HepG2 (cell line): Measurements from ENCODE around the gene SH3YL1. TPM values are rescaled to one million over a fixed set of nuclear protein-coding genes. Genes with fewer than 3 reads are reported as not detected.
A peak's percentile ranks its signal among the peaks of the same experiment; 100 is the strongest.

ENCODE experiments used
- FOXJ3 ChIP-seq: sonication (generic); formaldehyde crosslinking; IDR thresholded peaks from 2 replicates; pipeline ENCODE4 v1.4.0; 2020; ENCODE audit warnings: missing genetic modification reagents, mild to moderate bottlenecking, borderline replicate concordance
- GATAD2A ChIP-seq: IDR thresholded peaks from 2 replicates; pipeline ENCODE4 v1.6.1; 2016
- HDAC1 ChIP-seq: sonication (generic); formaldehyde crosslinking; IDR thresholded peaks from 2 replicates; pipeline ENCODE4 v1.5.1; 2020; ENCODE audit warnings: mild to moderate bottlenecking, missing genetic modification reagents
- HNF4A ChIP-seq: sonication (generic); formaldehyde crosslinking; IDR thresholded peaks from 2 replicates; pipeline ENCODE4 v1.4.0; 2020; ENCODE audit warnings: missing genetic modification reagents
- LCORL ChIP-seq, 2 experiments: fragments of 450-650 bp in 1 of 2; sonication (generic) in 1 of 2; formaldehyde crosslinking in 1 of 2; IDR thresholded peaks; 2 replicates each; pipeline versions ENCODE4 v1.5.0 to v1.6.1; 2017 to 2020; ENCODE audit warnings: antibody characterized with exemption in 1 of 2, missing genetic modification reagents in 1 of 2
- MAFF ChIP-seq: IDR thresholded peaks from 2 replicates; pipeline ENCODE4 v1.6.1; 2011; ENCODE audit warnings: low read depth, low read length, improper control_type of control experiment
- MIXL1 ChIP-seq: IDR thresholded peaks from 2 replicates; pipeline ENCODE4 v1.6.1; 2016
- NFE2L1 ChIP-seq: sonication (generic); formaldehyde crosslinking; IDR thresholded peaks from 2 replicates; pipeline ENCODE4 v1.4.0; 2020; ENCODE audit warnings: missing genetic modification reagents, mild to moderate bottlenecking, borderline replicate concordance
- NR2F1 ChIP-seq, 2 experiments: fragments of 450-650 bp in 1 of 2; formaldehyde crosslinking in 1 of 2; IDR thresholded peaks; 2 replicates each; pipeline versions ENCODE4 v1.5.0 to v1.6.1; 2016 to 2020; ENCODE audit warnings: mild to moderate bottlenecking in 1 of 2, missing compliant biosample characterization in 1 of 2, missing genetic modification reagents in 1 of 2, moderate library complexity in 1 of 2
- PHF20 ChIP-seq: sonication (generic); formaldehyde crosslinking; IDR thresholded peaks from 2 replicates; pipeline ENCODE4 v1.5.0; 2020; ENCODE audit warnings: mild to moderate bottlenecking, missing genetic modification reagents
- RBFOX2 ChIP-seq: fragments of 200-400 bp; formaldehyde crosslinking; IDR thresholded peaks from 2 replicates; pipeline ENCODE4 v1.6.1; 2017; ENCODE audit warnings: low read depth, mild to moderate bottlenecking, low read length
- RCOR2 ChIP-seq: IDR thresholded peaks from 2 replicates; pipeline ENCODE4 v1.6.1; 2016; ENCODE audit warnings: missing biosample characterization, missing genetic modification reagents
- RFX5 ChIP-seq: IDR thresholded peaks from 2 replicates; pipeline ENCODE4 v1.6.1; 2011; ENCODE audit warnings: low read depth, low read length, improper control_type of control experiment
- SRY ChIP-seq: sonication (generic); formaldehyde crosslinking; IDR thresholded peaks from 2 replicates; pipeline ENCODE4 v1.8.0; 2022; ENCODE audit warnings: mild to moderate bottlenecking, missing genetic modification reagents
- SSRP1 ChIP-seq: IDR thresholded peaks from 2 replicates; pipeline ENCODE4 v1.6.1; 2016; ENCODE audit warnings: control low read depth
- SUZ12 ChIP-seq: fragments of 150-350 bp; IDR thresholded peaks from 2 replicates; pipeline ENCODE4 v1.6.1; 2014; ENCODE audit warnings: low read depth, low read length
- TFDP2 ChIP-seq: sonication (generic); formaldehyde crosslinking; IDR thresholded peaks from 2 replicates; pipeline ENCODE4 v1.4.0; 2020; ENCODE audit warnings: missing genetic modification reagents
- TP53 ChIP-seq: sonication (generic); formaldehyde crosslinking; conservative IDR thresholded peaks from 2 replicates; pipeline ENCODE4 v1.4.0; 2020; ENCODE audit warnings: missing genetic modification reagents
- ZBTB42 ChIP-seq: sonication (generic); formaldehyde crosslinking; IDR thresholded peaks from 2 replicates; pipeline ENCODE4 v1.5.0; 2020; ENCODE audit warnings: mild to moderate bottlenecking, missing genetic modification reagents
- ZNF20 ChIP-seq: sonication (generic); formaldehyde crosslinking; IDR thresholded peaks from 2 replicates; pipeline ENCODE4 v1.4.0; 2020; ENCODE audit warnings: mild to moderate bottlenecking, moderate library complexity, missing genetic modification reagents
- ZNF24 ChIP-seq: fragments of 450-650 bp; IDR thresholded peaks from 2 replicates; pipeline ENCODE4 v1.6.1; 2017; ENCODE audit warnings: antibody characterized with exemption, mild to moderate bottlenecking
- ZNF251 ChIP-seq: sonication (generic); formaldehyde crosslinking; IDR thresholded peaks from 2 replicates; pipeline ENCODE4 v1.9.0; 2021; ENCODE audit warnings: mild to moderate bottlenecking, missing genetic modification reagents
- ZZZ3 ChIP-seq: sonication (generic); formaldehyde crosslinking; IDR thresholded peaks from 2 replicates; pipeline ENCODE4 v1.4.0; 2020; ENCODE audit warnings: missing genetic modification reagents, mild to moderate bottlenecking, borderline replicate concordance
- polyA plus RNA-seq, 8 experiments: library from polyadenylated mRNA; depleted of rRNA in 3 of 8; stranded (reverse) in 7 of 8; unstranded in 1 of 8; fragments of >200 nt; fragmentation: Illumina TruSeq in 4 of 8; extraction: Trizol in 4 of 8; gene quantifications; 2 replicates each; pipeline versions ENCODE4 v1.2.1 to v1.2.3, GENCODE V29; 2011 to 2016; ENCODE audit warnings: low read depth in 4 of 8, missing spikeins in 1 of 8, mixed read lengths in 1 of 8; ENCODE audit not compliant: insufficient read depth in 1 of 8
- total RNA-seq, 5 experiments: library from RNA; depleted of rRNA; stranded (reverse); fragments of >200 nt; fragmentation: Illumina TruSeq; extraction: Trizol; gene quantifications; 2 replicates each; pipeline ENCODE4 v1.2.3, GENCODE V29; 2016; ENCODE audit warnings: low read depth in 1 of 5
- TF ChIP-seq, protein P1 (sequence below): sonication (generic); formaldehyde crosslinking; IDR thresholded peaks from 2 replicates; pipeline ENCODE4 v1.9.0; 2021; ENCODE audit warnings: missing genetic modification reagents, borderline replicate concordance
- TF ChIP-seq, protein P2 (sequence below): sonication (generic); formaldehyde crosslinking; IDR thresholded peaks from 2 replicates; pipeline ENCODE4 v1.4.0; 2020; ENCODE audit warnings: mild to moderate bottlenecking, missing genetic modification reagents
- TF ChIP-seq, protein P3 (sequence below): sonication (generic); formaldehyde crosslinking; IDR thresholded peaks from 2 replicates; pipeline ENCODE4 v1.4.0; 2020; ENCODE audit warnings: mild to moderate bottlenecking, missing genetic modification reagents

Gene SH3YL1
- total and polyA plus RNA-seq, 2 of the 13 experiments (the other 11 are each of a cell fraction or from before 2014, with no cell fraction given): 13.0 to 48.2 TPM

DNA sequence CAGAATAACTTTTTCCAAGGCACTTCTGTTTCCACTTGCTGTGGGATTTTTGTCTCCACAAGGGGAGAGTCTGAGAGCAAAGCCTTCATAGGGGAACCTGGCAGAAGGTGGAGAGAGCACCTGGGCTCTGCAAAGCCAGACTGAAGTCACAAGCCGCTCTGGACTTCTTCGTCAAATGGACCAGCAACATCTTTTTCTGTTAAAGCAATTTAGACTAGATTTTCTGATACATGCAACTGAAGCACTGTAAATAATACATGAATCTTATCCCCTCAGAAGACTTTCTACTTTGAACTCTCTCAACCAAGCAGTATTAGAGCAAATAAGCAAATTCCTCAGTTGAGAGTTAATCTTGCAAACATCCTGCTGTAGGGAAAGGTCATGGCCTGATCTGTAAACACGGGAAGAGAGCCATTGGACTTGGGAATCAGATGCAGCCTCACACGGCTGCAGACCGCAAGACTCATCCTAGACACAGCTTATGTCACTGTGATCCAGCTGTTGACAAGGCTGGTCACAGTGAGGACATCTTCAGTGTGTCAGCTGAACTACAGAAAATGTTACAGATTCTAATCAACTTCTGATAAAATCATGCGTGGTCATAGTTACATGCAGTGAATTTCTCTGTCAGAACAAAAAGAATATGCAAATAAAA, 3.2 kb downstream of the SH3YL1 start (continued):
- TF ChIP-seq, protein P1, sequence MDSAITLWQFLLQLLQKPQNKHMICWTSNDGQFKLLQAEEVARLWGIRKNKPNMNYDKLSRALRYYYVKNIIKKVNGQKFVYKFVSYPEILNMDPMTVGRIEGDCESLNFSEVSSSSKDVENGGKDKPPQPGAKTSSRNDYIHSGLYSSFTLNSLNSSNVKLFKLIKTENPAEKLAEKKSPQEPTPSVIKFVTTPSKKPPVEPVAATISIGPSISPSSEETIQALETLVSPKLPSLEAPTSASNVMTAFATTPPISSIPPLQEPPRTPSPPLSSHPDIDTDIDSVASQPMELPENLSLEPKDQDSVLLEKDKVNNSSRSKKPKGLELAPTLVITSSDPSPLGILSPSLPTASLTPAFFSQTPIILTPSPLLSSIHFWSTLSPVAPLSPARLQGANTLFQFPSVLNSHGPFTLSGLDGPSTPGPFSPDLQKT (CRISPR knock-in tag): no peak
- TF ChIP-seq LCORL (IDR thresholded peaks at IDR 0.05): no peak
- TF ChIP-seq LCORL (CRISPR knock-in tag; IDR thresholded peaks at IDR 0.05): peak; percentile 89
- TF ChIP-seq HDAC1 (CRISPR knock-in tag): peak; percentile 98
- TF ChIP-seq NR2F1 (CRISPR knock-in tag; IDR thresholded peaks at IDR 0.05): peak; percentile 99
- TF ChIP-seq MAFF: peak; percentile 68
- peak; percentile 90 for TF ChIP-seq RFX5
- TF ChIP-seq ZNF24: peak; percentile 52; the same call in 1 of the 2 replicates
- TF ChIP-seq TFDP2 (CRISPR knock-in tag): peak; percentile 81
- TF ChIP-seq, protein P2, sequence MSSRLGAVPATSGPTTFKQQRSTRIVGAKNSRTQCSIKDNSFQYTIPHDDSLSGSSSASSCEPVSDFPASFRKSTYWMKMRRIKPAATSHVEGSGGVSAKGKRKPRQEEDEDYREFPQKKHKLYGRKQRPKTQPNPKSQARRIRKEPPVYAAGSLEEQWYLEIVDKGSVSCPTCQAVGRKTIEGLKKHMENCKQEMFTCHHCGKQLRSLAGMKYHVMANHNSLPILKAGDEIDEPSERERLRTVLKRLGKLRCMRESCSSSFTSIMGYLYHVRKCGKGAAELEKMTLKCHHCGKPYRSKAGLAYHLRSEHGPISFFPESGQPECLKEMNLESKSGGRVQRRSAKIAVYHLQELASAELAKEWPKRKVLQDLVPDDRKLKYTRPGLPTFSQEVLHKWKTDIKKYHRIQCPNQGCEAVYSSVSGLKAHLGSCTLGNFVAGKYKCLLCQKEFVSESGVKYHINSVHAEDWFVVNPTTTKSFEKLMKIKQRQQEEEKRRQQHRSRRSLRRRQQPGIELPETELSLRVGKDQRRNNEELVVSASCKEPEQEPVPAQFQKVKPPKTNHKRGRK (CRISPR knock-in tag): no peak
- TF ChIP-seq GATAD2A (CRISPR knock-in tag): peak; percentile 100
- peak; percentile 100 for TF ChIP-seq HNF4A (CRISPR knock-in tag)
- TF ChIP-seq SUZ12: no peak
- peak; percentile 99 for TF ChIP-seq MIXL1 (CRISPR knock-in tag)
- TF ChIP-seq, protein P3, sequence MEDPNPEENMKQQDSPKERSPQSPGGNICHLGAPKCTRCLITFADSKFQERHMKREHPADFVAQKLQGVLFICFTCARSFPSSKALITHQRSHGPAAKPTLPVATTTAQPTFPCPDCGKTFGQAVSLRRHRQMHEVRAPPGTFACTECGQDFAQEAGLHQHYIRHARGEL (CRISPR knock-in tag): no peak
- peak; percentile 99 for TF ChIP-seq ZBTB42 (CRISPR knock-in tag)
- TF ChIP-seq ZNF20 (CRISPR knock-in tag): no peak
- peak; percentile 78; the same call in 1 of the 2 replicates for TF ChIP-seq SSRP1 (CRISPR knock-in tag)
- peak; percentile 55; the same call in 1 of the 2 replicates for TF ChIP-seq PHF20 (CRISPR knock-in tag)
- no peak for TF ChIP-seq ZZZ3 (CRISPR knock-in tag)
- TF ChIP-seq NFE2L1: no peak
- TF ChIP-seq ZNF251 (CRISPR knock-in tag): no peak
- TF ChIP-seq FOXJ3 (CRISPR knock-in tag): peak; percentile 100
- TF ChIP-seq TP53 (CRISPR knock-in tag): no peak
- peak; percentile 45 for TF ChIP-seq RBFOX2
- peak; percentile 100 for TF ChIP-seq RCOR2
- no peak for TF ChIP-seq SRY (CRISPR knock-in tag)
